Peyer's patch (tissue), 4 donors: Measurements from ENCODE around the gene APAF1. TPM values are rescaled to one million over a fixed set of nuclear protein-coding genes. Genes with fewer than 3 reads are reported as not detected.

ENCODE experiments used
- DNase-seq, 3 donors: peaks; one replicate each; pipeline ENCODE4 v3.0.0-alpha.2; 2017 to 2019
- H3K27ac ChIP-seq, 4 donors: fragments of 200-600 bp; sonication (generic); one replicate each; pipeline ENCODE4 v1.5.1; 2016 to 2019
- H3K27me3 ChIP-seq, 2 donors: fragments of 200-600 bp; sonication (generic); one replicate each; pipeline ENCODE4 v1.5.1; 2019
- H3K36me3 ChIP-seq, 3 donors: fragments of 200-600 bp; sonication (generic); one replicate each; pipeline ENCODE4 v1.5.1; 2016 to 2019
- H3K4me1 ChIP-seq, 4 donors: fragments of 200-600 bp; sonication (generic); one replicate each; pipeline ENCODE4 v1.5.1; 2016 to 2019
- H3K4me3 ChIP-seq, 4 donors: fragments of 200-600 bp; sonication (generic); 1 replicate in 3 of 4; 2 replicates in 1 of 4; pipeline ENCODE4 v1.5.1; 2016 to 2019; ENCODE audit warnings: mild to moderate bottlenecking in 1 of 4
- H3K9me3 ChIP-seq, 4 donors: fragments of 200-600 bp; sonication (generic); one replicate each; pipeline ENCODE4 v1.5.1; 2016 to 2019; ENCODE audit warnings: mild to moderate bottlenecking in 1 of 4
- CTCF ChIP-seq, 6 experiments: fragments of 450-650 bp in 4 of 6; fragments of 200-600 bp in 2 of 6; sonication (generic) in 1 of 6; IDR thresholded peaks; one replicate each; pipeline ENCODE4 v1.5.1; 2017 to 2019; ENCODE audit warnings: antibody characterized with exemption in 6 of 6, mild to moderate bottlenecking in 3 of 6, moderate library complexity in 1 of 6
- POLR2A ChIP-seq, 2 donors: fragments of 450-650 bp; IDR thresholded peaks; one replicate each; pipeline ENCODE4 v1.5.1; 2017; ENCODE audit warnings: antibody characterized with exemption in 2 of 2, mild to moderate bottlenecking in 2 of 2, moderate library complexity in 2 of 2
- total RNA-seq, 4 donors: library from RNA; depleted of rRNA; stranded (reverse); fragments of >200 nt; gene quantifications; one replicate each; pipeline ENCODE4 v1.1.0, GENCODE V29; 2016

Gene APAF1
- total RNA-seq, 4 donors from 2014 or later, result 14.7 to 28.9 (median 22.7) TPM

- no peak for DNase-seq
- Histone ChIP-seq H3K9me3 (no peaks in the 10 kb centered on the region), H3K4me1 (no peaks in the 10 kb centered on the region), H3K36me3 (peaks cover 0 to 8% (median 0%) of the 10 kb centered on the region in 3 donors), H3K4me3 (no peak overlapping the region), H3K27ac (no peak overlapping the region), H3K27me3 (no peaks in the 10 kb centered on the region)
- TF ChIP-seq CTCF (IDR thresholded peaks at IDR 0.05) (no peak), POLR2A (IDR thresholded peaks at IDR 0.05) (no peak)
Observed at GRCh38 chr12:98738539-98738938, 93.4 kb downstream of the APAF1 start.

- no peaks in the 10 kb centered on the region for H3K27me3 ChIP-seq
- no peak for DNase-seq
- H3K27ac ChIP-seq, result no peak overlapping the region
- H3K9me3 ChIP-seq, result no peaks in the 10 kb centered on the region
- no peaks in the 10 kb centered on the region for H3K36me3 ChIP-seq
- TF ChIP-seq CTCF (IDR thresholded peaks at IDR 0.05), result no peak
- H3K4me3 ChIP-seq, result no peak overlapping the region
- H3K4me1 ChIP-seq, result peaks cover 0 to 5% (median 0%) of the 10 kb centered on the region in 4 donors
Observed at GRCh38 chr12:98740751-98741150, 95.7 kb downstream of the APAF1 start.

GRCh38 chr12:98741196-98741555 lies 96.1 kb downstream of the APAF1 start:
- Histone ChIP-seq H3K36me3 (no peaks in the 10 kb centered on the region), H3K4me1 (peaks cover 0 to 9% (median 0%) of the 10 kb centered on the region in 4 donors), H3K4me3 (no peak overlapping the region), H3K9me3 (no peaks in the 10 kb centered on the region), H3K27me3 (no peaks in the 10 kb centered on the region), H3K27ac (no peak overlapping the region)
- DNase-seq, result no peak
- no peak for TF ChIP-seq POLR2A (IDR thresholded peaks at IDR 0.05)
- no peak for TF ChIP-seq CTCF (IDR thresholded peaks at IDR 0.05)

- H3K36me3 ChIP-seq, result no peaks in the 10 kb centered on the region
- TF ChIP-seq CTCF (IDR thresholded peaks at IDR 0.05) (no peak), POLR2A (IDR thresholded peaks at IDR 0.05) (no peak)
- H3K4me1 ChIP-seq, result peaks cover 0 to 9% (median 0%) of the 10 kb centered on the region in 4 donors
- H3K27ac ChIP-seq, result no peak overlapping the region
- no peak for DNase-seq
- H3K9me3 ChIP-seq, result no peaks in the 10 kb centered on the region
- H3K4me3 ChIP-seq, result no peak overlapping the region
- H3K27me3 ChIP-seq, result no peaks in the 10 kb centered on the region
Observed at GRCh38 chr12:98741556-98742265, 96.6 kb downstream of the APAF1 start.

- no peak for TF ChIP-seq POLR2A (IDR thresholded peaks at IDR 0.05)
- peak in 3 of 6 experiments; percentile 13 to 27 (median 18) for TF ChIP-seq CTCF (IDR thresholded peaks at IDR 0.05)
- Histone ChIP-seq H3K4me1 (peaks cover 0 to 9% (median 0%) of the 10 kb centered on the region in 4 donors), H3K9me3 (no peaks in the 10 kb centered on the region), H3K27me3 (no peaks in the 10 kb centered on the region), H3K36me3 (no peaks in the 10 kb centered on the region), H3K4me3 (no peak overlapping the region), H3K27ac (no peak overlapping the region)
- DNase-seq, result no peak
Observed at GRCh38 chr12:98743362-98743953, 98.4 kb downstream of the APAF1 start.
